HepG2 (cell line): Measurements from ENCODE around the gene PCAT7. TPM values are rescaled to one million over a fixed set of nuclear protein-coding genes. Genes with fewer than 3 reads are reported as not detected.

Experiments used
- ATAC-seq: fragments of 200-7000 bp; cut with Tn5 transposase; 3 replicates; pipeline ENCODE4 v1.9.1; 2020; ENCODE audit warnings: mild to moderate bottlenecking, moderate library complexity
- BruUV-seq: library from RNA; stranded (reverse); fragments of 400-500 nt; replicated peaks from 2 replicates; lab custom pipeline; 2021; lab: Mats Ljungman, UMichigan
- CTCF ChIA-PET: fragments of 300-600 bp; formaldehyde crosslinking; extraction: SDS; loops from one replicate; lab custom pipeline; 2021; ENCODE audit warnings: low total read pairs, inconsistent platforms, low intra/inter-chr PET ratio; lab: Yijun Ruan, JAX
- POLR2A ChIA-PET: fragments of 350-600 bp; sonication (Branson Sonifier 250); formaldehyde crosslinking; loops from one replicate; lab custom pipeline; 2020; ENCODE audit warnings: antibody characterized with exemption, inconsistent platforms; lab: Yijun Ruan, JAX
- DNase-seq: peaks from one replicate; pipeline ENCODE4 v3.0.0-alpha.2; 2015; ENCODE audit warnings: low spot score
- FAIRE-seq: peaks from 3 replicates; lab custom pipeline; 2011; peaks lifted over from hg19 to GRCh38; lab: Jason Lieb, UNC
- H2AFZ ChIP-seq: one replicate; pipeline ENCODE4 v1.6.1; 2011; ENCODE audit warnings: low read length, inconsistent platforms
- H3K27ac ChIP-seq: fragments of 300-600 bp; 3 replicates; pipeline ENCODE4 v1.8.0; 2011; ENCODE audit warnings: mixed run types, mild to moderate bottlenecking, mixed read lengths, low read length, inconsistent platforms; ENCODE audit not compliant: insufficient read depth; ENCODE audit errors: extremely low read length
- H3K27me3 ChIP-seq, 2 experiments: fragments of 200-600 bp in 1 of 2; 2 replicates in 1 of 2; 3 replicates in 1 of 2; pipeline versions ENCODE4 v1.6.0 to v1.8.0; 2011; ENCODE audit warnings: low read length in 2 of 2, mild to moderate bottlenecking in 2 of 2, moderate library complexity in 2 of 2, inconsistent platforms in 1 of 2; ENCODE audit not compliant: insufficient read depth in 2 of 2, control insufficient read depth in 1 of 2
- H3K36me3 ChIP-seq, 2 experiments: fragments of 200-600 bp in 1 of 2; replicated peaks in 1 of 2; 2 replicates in 1 of 2; 3 replicates in 1 of 2; pipeline versions ENCODE4 v1.5.1 to v1.8.0; 2011; ENCODE audit warnings: low read length in 2 of 2, inconsistent platforms in 1 of 2; ENCODE audit not compliant: insufficient read depth in 2 of 2, control insufficient read depth in 1 of 2
- H3K4me1 ChIP-seq: 2 replicates; pipeline ENCODE4 v1.5.1; 2012; ENCODE audit warnings: low read length, inconsistent platforms; ENCODE audit not compliant: insufficient read depth
- H3K4me2 ChIP-seq: 2 replicates; pipeline ENCODE4 v1.6.0; 2011; ENCODE audit warnings: low read depth, low read length, inconsistent platforms
- H3K4me3 ChIP-seq, 3 experiments: fragments of 200-600 bp in 1 of 3; sonication (generic), shearing (Covaris generic) in 1 of 3; replicated peaks in 1 of 3; 2 replicates each; pipeline ENCODE4 v1.5.1; 2011 to 2016; ENCODE audit warnings: low read length in 3 of 3, inconsistent platforms in 2 of 3, low read depth in 2 of 3, mild to moderate bottlenecking in 2 of 3, control low read depth in 1 of 3, mixed read lengths in 1 of 3; ENCODE audit not compliant: insufficient read depth in 1 of 3
- H3K79me2 ChIP-seq: one replicate; pipeline ENCODE4 v1.6.1; 2011; ENCODE audit warnings: low read length, inconsistent platforms; ENCODE audit not compliant: insufficient read depth
- H3K9ac ChIP-seq: 2 replicates; pipeline ENCODE4 v1.6.0; 2011; ENCODE audit warnings: mild to moderate bottlenecking, low read depth, low read length, inconsistent platforms; ENCODE audit not compliant: insufficient read depth
- H3K9me3 ChIP-seq: 2 replicates; pipeline ENCODE4 v1.5.1; 2012; ENCODE audit warnings: mild to moderate bottlenecking, low read length
- H4K20me1 ChIP-seq: 2 replicates; pipeline ENCODE4 v1.6.0; 2011; ENCODE audit warnings: inconsistent platforms, mild to moderate bottlenecking, low read length, moderate library complexity; ENCODE audit not compliant: insufficient read depth
- AGO2 ChIP-seq: fragments of 200-400 bp; formaldehyde crosslinking; optimal IDR thresholded peaks from 2 replicates; pipeline ENCODE3; 2017; ENCODE audit warnings: mild to moderate bottlenecking, low read depth, low read length, moderate library complexity
- ARNTL ChIP-seq: sonication (generic); formaldehyde crosslinking; IDR thresholded peaks from 2 replicates; pipeline ENCODE4 v1.4.0; 2020; ENCODE audit warnings: mild to moderate bottlenecking, missing genetic modification reagents
- CBX2 ChIP-seq, 2 experiments: fragments of 200-600 bp in 1 of 2; sonication (generic); formaldehyde crosslinking in 1 of 2; IDR thresholded peaks; 2 replicates each; pipeline versions ENCODE4 v1.7.0 to v1.8.1; 2018 to 2022; ENCODE audit warnings: low read depth in 2 of 2, low read length in 1 of 2, mild to moderate bottlenecking in 1 of 2, missing genetic modification reagents in 1 of 2
- CEBPG ChIP-seq: IDR thresholded peaks from 2 replicates; pipeline ENCODE4 v1.6.1; 2016
- HDAC6 ChIP-seq: fragments of 200-600 bp; sonication (generic); IDR thresholded peaks from 2 replicates; pipeline ENCODE4 v1.7.0; 2017; ENCODE audit warnings: mild to moderate bottlenecking, antibody characterized with exemption, low read length, low read depth
- HNF4G ChIP-seq, 2 experiments: sonication (generic) in 1 of 2; formaldehyde crosslinking in 1 of 2; IDR thresholded peaks; 2 replicates each; pipeline versions ENCODE4 v1.4.0 to v1.6.1; 2011 to 2020; ENCODE audit warnings: borderline replicate concordance in 2 of 2, low read depth in 2 of 2, mild to moderate bottlenecking in 2 of 2, low read length in 1 of 2, missing genetic modification reagents in 1 of 2, moderate library complexity in 1 of 2
- ZFP36L2 ChIP-seq: sonication (generic); formaldehyde crosslinking; IDR thresholded peaks from 2 replicates; pipeline ENCODE4 v1.4.0; 2020; ENCODE audit warnings: missing genetic modification reagents
- ZNF441 ChIP-seq: sonication (generic); formaldehyde crosslinking; IDR thresholded peaks from 2 replicates; pipeline ENCODE4 v1.7.0; 2021; ENCODE audit warnings: missing genetic modification reagents, borderline replicate concordance
- ZNF883 ChIP-seq: sonication (generic); formaldehyde crosslinking; IDR thresholded peaks from 2 replicates; pipeline ENCODE4 v1.5.1; 2020; ENCODE audit warnings: mild to moderate bottlenecking, missing genetic modification reagents; ENCODE audit errors: not compliant biosample characterization
- WGBS: methylation state at CpG from one replicate; pipeline ENCODE4 v1.1.6; 2017; ENCODE audit warnings: low lambda C conversion rate; 5-methylcytosine and 5-hydroxymethylcytosine counted together
- in situ Hi-C: cut with HindIII; loops from 2 replicates; pipeline ENCODE4 v1.10.0; 2017; ENCODE audit warnings: low pct_unique_long_range_greater_than_20kb; ENCODE audit not compliant: extremely low pct_ligation_motif_present
- intact Hi-C: fragments of 100-400 bp; cut with micrococcal nuclease; formaldehyde crosslinking; loops from one replicate; pipeline ENCODE4 v1.10.0; 2022; ENCODE audit not compliant: unreplicated experiment
- polyA plus RNA-seq, 8 experiments: library from polyadenylated mRNA; depleted of rRNA in 3 of 8; stranded (reverse) in 7 of 8; unstranded in 1 of 8; fragments of >200 nt; fragmentation: Illumina TruSeq in 4 of 8; extraction: Trizol in 4 of 8; gene quantifications; 2 replicates each; pipeline versions ENCODE4 v1.2.1 to v1.2.3, GENCODE V29; 2011 to 2016; ENCODE audit warnings: low read depth in 4 of 8, missing spikeins in 1 of 8, mixed read lengths in 1 of 8; ENCODE audit not compliant: insufficient read depth in 1 of 8
- total RNA-seq, 5 experiments: library from RNA; depleted of rRNA; stranded (reverse); fragments of >200 nt; fragmentation: Illumina TruSeq; extraction: Trizol; gene quantifications; 2 replicates each; pipeline ENCODE4 v1.2.3, GENCODE V29; 2016; ENCODE audit warnings: low read depth in 1 of 5

The PCAT7 gene
- total and polyA plus RNA-seq, 2 of the 13 experiments (the other 11 are each of a cell fraction or from before 2014, with no cell fraction given), result 2.3 to 3.9 TPM

GRCh38 chr9:94568250-94568889, 13.5 kb downstream of the PCAT7 start:
- H3K4me3 ChIP-seq, result no peak overlapping the region
- H4K20me1 ChIP-seq, result no peaks in the 10 kb centered on the region
- POLR2A ChIA-PET, result no interaction called here
- TF ChIP-seq AGO2 (no peak), ZNF883 (no peak), HDAC6 (no peak), ARNTL (CRISPR knock-in tag) (no peak), HNF4G (IDR thresholded peaks at IDR 0.05; ENCODE audit: borderline replicate concordance, low read depth, low read length) (no peak), HNF4G (CRISPR knock-in tag; IDR thresholded peaks at IDR 0.05; ENCODE audit: borderline replicate concordance, low read depth) (no peak), ZFP36L2 (CRISPR knock-in tag) (no peak), ZNF441 (CRISPR knock-in tag) (no peak), CEBPG (CRISPR knock-in tag) (no peak), CBX2 (IDR thresholded peaks at IDR 0.05; ENCODE audit: low read depth, low read length) (no peak), CBX2 (CRISPR knock-in tag; IDR thresholded peaks at IDR 0.05; ENCODE audit: low read depth) (no peak)
- TF ChIP-seq, all 625 proteins: peak for 0
- Histone ChIP-seq H3K9me3 (no peaks in the 10 kb centered on the region), H3K79me2 (no peaks in the 10 kb centered on the region), H2AFZ (no peak overlapping the region), H3K9ac (no peak overlapping the region), H3K27ac (no peak overlapping the region), H3K4me2 (no peak overlapping the region), H3K4me1 (peaks cover 5% of the 10 kb centered on the region; the same call in 1 of the 2 replicates), H3K27me3 (no peaks in the 10 kb centered on the region; a peak in 1 of 5 replicates), H3K36me3 (no peaks in the 10 kb centered on the region)
- no TSS peak for BruUV-seq
- no peak for ATAC-seq
- in situ Hi-C loops, result no loop called here
- no peak for DNase-seq
- intact Hi-C loops, result no loop called here
- WGBS, result 44% methylated on average over 3 of the region's 3 CpGs
- FAIRE-seq, result no peak
- CTCF ChIA-PET, result no interaction called here
